HG03139 (cell line): ENCODE results near the gene QSOX2.

Experiments
- ATAC-seq: cut with Tn5 transposase; IDR thresholded peaks from one replicate; pipeline ENCODE4 v1.9.1; 2021; ENCODE audit not compliant: unreplicated experiment

The QSOX2 gene

GRCh38 chr9:136225748-136226679 is 19.6 kb downstream of the QSOX2 start:
- ATAC-seq = peak; percentile 52

DNA sequence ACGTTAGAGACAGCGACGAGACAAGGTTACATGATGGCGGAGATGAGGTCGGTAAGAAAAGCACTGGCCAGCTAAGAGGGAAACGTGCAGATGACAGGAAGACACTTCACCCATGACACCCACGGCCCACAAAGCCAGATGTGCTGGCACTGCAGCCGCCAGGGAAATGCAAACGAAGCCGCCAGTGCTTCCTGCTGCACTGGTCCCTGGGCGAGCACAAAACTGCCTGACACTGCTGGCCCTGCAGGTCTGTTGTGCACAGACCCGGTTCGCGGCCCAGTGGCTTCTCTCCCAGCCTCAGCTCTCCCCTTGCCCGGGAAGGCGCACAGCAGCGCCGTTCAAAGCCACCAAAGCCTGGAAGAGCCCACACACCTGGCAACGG is 20.3 kb downstream of the QSOX2 start:
- peak; percentile 51 for ATAC-seq

GRCh38 chr9:136223871-136224640 is 21.6 kb downstream of the QSOX2 start:
- no peak for ATAC-seq

DNA sequence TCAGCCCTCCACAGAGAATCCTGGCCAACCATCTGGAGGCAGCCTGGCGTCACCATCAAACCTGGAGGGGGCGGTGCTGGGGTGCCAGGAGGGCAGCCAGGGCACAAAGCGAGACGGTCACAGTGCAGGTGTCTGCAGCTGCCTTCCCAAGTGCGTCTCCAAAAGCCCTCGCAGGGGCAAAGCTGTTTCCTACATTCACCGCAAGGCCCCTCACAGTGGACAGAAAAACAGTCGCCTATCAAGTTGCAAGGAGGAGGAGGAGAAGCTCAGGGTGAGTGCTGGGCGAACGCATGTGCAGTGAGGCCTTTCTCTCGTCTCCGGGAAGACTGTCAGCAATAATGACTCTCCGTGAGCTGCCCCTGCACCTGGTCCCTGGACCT is 22.7 kb downstream of the QSOX2 start:
- no peak for ATAC-seq

DNA sequence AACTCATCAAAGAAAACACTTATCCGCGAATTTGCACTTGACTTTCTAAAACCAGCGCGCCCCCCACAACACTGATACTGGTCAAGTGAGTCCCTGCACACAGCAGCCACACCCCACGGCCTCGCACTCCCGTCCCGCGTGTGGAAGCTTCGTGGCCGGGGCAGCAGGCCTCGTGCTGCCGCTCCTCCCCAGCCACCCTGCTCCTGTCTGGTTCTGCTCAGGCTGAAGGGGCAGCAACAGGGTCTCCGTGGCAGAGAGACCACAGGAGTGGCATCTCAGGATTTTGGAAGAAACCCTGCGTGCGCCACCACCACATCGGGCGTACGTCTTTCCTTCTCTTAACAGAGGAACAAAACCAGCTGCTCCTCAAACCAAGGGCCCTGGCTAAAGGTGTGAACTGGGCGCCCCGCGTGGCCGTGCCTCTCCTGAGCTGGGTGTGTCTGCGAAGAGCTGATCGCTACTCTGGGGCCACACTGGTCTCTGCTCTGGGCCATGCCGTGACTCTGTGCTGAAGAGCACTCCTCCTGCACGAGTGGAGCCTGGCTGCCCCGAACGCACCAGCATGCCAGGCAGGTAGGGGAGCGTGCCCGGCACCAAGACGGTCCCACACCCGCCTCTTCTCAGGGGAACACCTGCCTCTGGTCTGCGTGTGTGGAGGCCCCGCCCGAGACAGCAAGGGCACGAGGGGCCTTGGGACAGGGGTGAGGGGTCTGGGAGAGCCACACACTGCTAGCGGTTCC is 23.3 kb downstream of the QSOX2 start:
- no peak for ATAC-seq

- no peak for ATAC-seq
Measured at GRCh38 chr9:136220017-136220729, 25.4 kb downstream of the QSOX2 start.

GRCh38 chr9:136219276-136219675 is 26.3 kb downstream of the QSOX2 start:
- ATAC-seq = no peak

- ATAC-seq = no peak
Measured at GRCh38 chr9:136218673-136219072, 26.9 kb downstream of the QSOX2 start.

DNA sequence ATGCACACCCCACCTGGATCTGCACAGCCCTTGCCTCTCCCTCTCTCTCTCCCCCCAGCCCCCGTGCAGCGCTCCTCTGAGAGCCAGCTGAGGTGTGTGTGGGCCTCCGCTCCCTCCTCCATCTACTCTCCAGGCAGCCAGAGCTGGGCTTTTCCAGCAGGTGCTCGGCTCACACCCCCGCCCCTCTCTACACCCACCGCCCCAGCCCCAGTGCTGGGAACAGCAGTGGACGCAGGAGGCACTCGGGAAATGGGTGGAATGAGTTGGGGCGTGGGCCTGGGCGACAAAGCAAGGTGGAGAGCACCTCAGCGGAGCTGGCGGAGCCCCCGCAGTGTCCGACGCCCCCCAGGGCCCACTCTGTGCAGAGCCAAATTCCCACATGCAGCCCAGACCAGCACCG is 27.3 kb downstream of the QSOX2 start:
- ATAC-seq = no peak

DNA sequence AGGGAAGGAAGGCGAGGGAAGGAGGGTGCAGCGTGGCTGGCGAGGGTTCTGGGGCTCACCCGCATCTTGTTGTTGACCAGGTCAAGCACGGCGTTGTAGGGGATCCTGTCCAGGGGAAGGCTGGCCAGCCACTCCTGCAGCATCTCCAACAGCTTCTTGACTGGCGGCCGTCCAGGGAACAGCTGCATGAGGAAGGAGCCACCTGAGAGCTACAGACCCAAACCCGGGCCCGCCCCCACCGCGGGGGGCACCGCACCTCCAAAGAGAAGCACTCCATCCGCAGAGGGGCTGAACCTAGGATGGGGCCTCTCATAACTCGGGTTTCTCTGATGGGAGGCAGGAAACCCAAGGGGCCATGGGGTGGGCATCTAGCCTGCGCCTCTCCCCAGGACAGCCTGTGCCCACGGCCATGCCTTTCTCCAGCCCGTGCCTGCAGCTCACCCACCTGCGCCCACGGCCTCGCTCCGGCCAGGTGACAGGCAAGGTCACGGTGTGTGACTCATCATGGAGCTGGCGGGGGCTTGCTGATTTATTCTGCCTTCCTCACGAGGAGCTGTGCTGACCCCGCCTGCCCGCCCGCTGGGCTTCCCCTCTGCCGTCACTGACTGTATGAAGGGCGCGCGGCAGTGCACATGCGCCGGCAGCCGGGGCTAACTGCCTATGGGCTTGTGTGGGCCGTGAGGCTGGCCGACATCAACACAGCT is 28.9 kb downstream of the QSOX2 start:
- ATAC-seq = no peak

GRCh38 chr9:136213733-136214132 is 31.9 kb downstream of the QSOX2 start:
- no peak for ATAC-seq

DNA sequence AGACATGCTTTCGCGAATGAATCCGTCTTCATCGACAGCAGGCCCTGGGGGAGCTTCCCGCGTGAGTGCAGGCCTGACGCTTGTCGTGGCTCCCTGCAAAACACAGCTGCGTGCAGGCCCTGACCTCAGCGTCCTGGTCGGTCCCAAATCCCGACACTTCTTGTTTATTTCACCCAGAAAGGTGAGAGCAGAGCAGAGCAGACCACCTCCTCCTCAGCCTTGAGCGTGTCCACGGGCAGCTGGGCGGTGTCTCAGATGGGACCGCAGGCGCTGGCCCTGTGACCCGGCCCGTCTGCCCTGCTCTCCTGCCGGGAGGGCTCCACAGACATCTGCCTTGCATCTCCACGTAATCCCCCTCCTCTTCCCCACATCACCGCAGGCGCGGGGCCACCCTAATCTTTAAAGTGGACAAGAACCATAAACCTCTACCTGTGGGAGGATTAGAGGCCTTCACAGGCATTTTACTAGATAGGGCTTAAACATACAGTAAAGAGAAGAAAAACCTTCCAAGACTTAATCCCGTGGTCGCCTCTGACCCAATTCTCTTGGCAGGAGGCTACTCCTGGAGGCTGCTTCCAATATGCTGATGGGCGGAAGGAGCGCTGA is 33.2 kb downstream of the QSOX2 start:
- ATAC-seq = no peak

DNA sequence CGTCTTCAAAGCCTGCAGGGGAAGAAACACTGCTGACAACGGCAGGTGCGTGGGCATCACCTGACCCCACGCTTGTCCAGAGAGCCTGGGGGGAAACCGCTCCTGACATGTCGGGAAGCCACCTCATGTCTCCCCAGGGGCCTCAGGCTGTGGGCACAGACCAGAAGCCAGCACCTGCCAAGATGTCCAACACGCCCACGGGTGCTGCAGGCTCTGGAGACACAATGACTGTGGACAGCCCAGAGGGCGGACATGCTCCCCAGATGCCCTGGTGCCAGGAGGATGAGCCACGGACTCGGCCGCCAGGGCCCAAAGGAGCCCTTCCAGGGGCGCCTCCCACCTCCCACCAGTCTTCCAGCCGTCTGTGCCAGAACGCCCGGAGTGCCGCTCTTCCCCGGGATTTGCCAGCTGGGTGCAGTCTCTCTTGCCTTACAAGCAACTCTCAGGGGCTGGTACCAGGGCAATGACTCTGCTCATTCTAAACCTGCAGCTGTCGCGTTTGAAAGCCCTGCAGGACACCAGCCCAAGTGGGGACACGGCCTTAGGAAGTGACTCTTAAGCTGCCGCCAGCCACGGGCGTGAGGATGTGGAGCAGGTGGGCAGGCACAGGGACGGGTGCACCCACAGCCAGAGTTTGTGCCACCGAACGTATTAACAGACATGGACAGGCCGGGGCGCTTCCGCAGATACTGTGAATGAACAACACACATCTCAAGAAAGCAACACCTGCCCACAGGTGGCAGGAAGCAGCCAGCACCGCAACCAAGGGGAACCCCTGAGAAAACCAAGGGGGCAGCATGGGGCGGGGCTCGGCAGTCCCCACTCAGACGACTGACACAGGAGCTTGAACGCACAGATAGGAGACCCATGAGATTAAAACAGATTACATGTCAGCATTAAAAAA is 33.9 kb downstream of the QSOX2 start:
- ATAC-seq = no peak

GRCh38 chr9:136211006-136211405 is 34.6 kb downstream of the QSOX2 start:
- ATAC-seq = no peak

GRCh38 chr9:136210276-136210675 is 35.3 kb downstream of the QSOX2 start:
- no peak for ATAC-seq

GRCh38 chr9:136209786-136210185 is 35.8 kb downstream of the QSOX2 start:
- ATAC-seq = no peak

DNA sequence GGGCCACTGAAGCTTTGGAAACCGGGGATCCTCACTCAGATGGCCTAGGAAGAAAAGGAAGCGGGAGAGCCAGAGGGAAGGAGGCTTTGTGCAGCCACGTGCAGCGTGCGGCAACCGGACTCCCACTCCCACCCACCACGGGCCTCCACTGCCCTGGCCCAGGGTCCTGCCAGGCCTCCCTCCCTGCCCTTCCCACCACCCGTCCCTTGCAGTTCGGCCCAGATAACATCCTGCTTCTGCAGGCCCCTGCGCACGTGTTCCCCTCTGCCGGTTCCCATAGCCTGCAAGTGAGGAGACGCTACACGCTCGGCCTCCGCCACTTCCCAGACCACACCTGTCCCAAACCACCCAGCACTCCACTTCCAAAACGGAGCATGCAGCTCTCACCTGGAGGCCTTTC is 36.4 kb downstream of the QSOX2 start:
- ATAC-seq = no peak

DNA sequence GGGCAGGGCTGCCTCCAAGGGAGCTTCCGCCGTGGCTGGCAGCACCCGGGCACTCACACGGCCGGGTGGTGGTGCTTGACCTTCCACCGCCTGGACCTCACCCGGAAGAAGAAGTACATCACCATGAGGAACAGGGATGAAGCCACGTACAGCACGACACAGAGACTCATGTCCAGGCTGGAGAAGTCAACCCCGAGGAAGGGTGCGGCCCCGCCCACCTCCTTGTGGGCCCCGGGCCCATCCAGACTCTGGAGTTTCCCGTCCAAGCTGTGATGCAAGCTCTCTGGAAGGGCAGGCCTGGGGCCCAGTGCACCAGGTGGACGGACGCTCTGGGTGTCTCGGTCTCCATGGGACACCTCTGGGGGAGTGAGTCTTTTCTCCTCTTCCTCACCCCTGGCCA is 36.9 kb downstream of the QSOX2 start:
- no peak for ATAC-seq

- no peak for ATAC-seq
Measured at GRCh38 chr9:136207616-136208015, 38.0 kb downstream of the QSOX2 start.
